HG03469 (cell line): ENCODE measurements around the gene KCNA4.
"Not testable (repeated sequence)": the region's sequence is repeated elsewhere in the genome, so short reads cannot be mapped to it uniquely, and the experiment has no call there.

ENCODE experiments used
- ATAC-seq: cut with Tn5 transposase; IDR thresholded peaks from one replicate; pipeline ENCODE4 v1.9.1; 2021; ENCODE audit warnings: mild to moderate bottlenecking, moderate library complexity, moderate number of reproducible peaks; ENCODE audit not compliant: unreplicated experiment

Gene KCNA4

DNA sequence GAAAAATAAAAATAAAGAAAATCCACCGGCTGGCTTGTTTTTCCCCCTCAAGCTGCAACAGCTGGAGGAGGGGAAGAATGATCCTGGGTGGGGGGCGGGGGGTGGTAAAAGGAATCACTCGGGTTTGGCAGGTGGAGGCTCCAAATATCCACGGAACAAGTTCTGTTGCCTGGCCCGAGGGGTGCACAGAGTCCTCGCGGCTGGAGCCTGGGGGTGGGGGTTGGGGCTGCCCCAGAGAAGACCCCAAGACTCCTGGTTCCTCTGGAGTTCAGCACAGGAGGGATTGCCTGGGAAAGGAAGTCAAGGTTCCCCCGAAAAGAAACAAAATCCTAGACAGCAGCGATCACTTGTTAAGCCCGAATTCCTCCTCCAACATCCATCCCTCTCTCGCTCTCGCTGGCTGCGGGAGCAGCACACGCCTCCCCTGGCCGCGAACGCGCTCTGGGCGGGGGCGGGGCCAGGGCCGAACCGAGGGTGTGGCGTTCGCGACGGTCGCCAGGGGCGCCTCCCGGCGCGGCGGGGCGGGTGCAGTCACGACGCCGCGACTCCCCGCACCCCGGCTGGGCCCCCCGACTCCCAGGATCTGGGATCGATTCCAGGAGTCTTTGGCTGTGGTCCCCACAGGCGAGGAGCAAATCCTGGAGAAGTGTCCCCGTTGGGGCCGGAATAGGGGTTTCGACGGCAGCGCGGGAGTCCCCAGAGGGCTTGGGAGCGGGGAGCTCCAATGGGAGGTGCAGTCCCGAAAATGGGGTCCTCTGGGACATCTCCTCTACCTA, at the start of gene KCNA4:
KCNA4 (minus strand) TSS at position 443 of the 776 bp plus-strand sequence. CDS start 4,352 bp downstream, outside the sequence.
- ATAC-seq = no peak

DNA sequence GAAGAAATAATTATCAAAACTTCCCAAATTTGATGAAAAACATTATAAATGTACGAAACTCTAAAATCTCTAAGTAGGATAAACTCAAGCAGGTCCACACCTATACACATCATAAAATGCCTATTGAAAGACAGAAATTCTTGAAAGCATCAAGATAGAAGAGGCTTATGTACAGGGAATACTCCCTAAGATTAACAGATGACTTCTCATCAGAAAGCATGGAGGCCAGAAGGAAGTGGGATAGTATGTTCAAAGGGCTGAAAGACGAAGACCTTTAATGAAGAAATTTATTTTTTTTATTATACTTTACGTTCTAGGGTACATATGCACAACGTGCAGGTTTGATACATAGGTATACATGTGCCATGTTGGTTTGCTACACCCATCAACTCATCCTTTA, 45.3 kb upstream of the KCNA4 start:
- ATAC-seq = no peak

DNA sequence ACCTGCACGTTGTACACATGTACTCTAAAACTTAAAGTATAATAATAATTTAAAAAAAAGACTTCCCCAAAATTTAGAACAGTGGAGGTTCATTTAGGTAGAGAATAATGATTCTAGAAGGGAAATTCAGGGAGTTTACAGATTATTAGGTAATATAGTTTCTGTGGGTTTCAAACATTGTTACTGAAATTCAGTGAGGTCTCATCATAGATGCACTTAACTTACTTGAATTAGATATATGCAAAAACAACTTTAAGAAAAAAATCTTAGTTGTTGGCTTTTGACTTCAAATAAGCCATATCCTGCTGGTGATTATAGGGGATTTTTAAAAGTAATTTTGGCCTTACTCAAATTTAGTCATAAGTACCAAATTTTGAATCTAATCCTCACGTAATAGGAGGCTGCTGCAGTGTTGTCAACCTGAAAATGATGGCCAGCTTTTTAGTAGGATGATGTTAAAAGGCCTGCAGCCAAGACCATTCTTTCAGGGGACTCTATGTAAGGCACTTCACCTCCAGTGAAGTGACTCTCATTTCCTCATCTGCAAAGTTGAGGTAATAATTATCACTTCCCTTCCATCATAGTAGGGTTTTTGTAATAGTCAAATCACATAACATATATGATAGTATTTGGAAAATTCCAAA, 42.5 kb upstream of the KCNA4 start:
- no peak for ATAC-seq

DNA sequence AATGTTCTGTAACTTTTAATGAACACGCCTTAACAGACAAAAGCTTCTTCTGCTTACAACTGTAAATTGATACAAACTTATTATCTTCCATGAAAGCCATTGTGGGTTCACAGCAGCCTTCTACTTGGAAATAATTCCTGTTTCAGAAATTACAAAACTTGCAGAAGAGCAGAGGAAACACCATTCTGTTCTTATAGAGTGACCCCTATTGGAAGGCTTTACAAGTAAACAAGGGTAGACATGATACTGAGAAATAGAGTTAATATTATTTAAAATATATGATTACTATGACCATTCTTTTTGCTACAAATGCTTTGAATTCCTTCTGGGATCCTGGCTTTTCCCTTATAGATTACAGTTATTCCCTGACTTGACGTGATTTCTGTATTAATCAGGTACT, 32.4 kb upstream of the KCNA4 start:
- ATAC-seq = no peak

DNA sequence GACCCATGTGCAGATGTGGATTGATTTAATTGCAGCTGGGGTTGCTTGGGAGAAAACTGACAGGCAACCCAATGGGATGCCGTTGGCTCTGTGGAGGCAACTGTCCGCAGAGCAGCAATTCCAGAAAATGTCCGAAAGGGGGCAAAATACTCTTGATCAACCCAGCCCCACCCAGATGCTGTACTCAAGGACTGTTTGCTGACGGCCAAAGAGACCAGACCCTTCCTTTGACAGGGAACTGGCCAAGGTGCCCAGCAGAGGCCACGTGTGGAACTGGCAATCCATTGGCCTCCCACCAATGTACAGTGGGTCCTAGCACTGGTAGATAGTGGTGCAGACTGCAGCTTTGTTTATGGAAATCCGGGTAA, 29.7 kb upstream of the KCNA4 start:
- ATAC-seq = no peak

DNA sequence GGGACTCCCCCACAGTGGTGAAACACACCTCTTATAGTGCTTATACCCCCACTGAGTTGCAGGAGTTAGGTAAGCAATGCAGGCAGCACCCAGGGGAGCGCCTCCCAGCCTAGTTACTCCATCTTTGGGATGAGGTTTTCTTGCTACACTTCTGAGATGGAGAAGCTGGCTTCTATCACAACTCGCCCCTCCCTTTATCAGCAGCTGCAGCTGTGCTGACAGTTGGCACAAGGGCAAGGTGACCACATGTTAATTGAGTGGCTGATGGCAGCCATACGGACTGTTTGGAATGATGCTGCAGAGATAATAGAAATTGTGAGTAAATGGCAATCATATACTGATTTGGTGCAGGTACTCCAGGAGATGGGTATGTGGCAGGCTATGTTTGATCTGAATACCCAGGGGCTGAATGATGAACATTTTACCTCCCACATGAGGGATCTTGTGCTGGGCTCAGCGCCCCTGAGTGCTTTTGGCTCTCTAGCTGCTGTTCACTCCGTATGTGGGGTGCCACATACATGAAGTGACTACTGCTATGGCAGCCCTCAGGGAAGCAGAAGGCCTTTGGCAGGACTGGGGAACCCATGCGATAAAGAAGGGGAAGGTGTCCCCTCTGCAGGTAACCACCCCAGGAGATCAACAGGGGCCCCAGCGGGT, 29.2 kb upstream of the KCNA4 start:
- no peak for ATAC-seq

DNA sequence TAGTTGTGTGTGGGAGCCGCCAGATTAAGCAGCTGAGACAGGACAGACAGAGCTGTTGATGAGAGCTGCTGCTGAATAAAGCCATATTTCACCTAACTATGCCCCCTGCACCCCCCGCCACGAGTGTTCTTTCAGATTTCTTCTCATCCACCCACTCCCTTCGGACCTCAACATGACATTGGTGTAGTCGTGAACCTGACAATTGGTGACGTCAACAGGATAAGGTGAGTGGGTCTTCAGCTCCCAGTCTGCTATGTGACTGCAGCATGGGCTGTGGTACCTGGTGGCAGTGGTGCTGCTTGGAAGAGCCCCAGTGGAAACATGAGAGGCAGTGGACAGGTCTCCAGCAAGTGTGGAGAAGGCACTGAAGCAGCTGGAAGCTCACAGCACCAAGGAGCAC, 28.3 kb upstream of the KCNA4 start:
- ATAC-seq = no peak

DNA sequence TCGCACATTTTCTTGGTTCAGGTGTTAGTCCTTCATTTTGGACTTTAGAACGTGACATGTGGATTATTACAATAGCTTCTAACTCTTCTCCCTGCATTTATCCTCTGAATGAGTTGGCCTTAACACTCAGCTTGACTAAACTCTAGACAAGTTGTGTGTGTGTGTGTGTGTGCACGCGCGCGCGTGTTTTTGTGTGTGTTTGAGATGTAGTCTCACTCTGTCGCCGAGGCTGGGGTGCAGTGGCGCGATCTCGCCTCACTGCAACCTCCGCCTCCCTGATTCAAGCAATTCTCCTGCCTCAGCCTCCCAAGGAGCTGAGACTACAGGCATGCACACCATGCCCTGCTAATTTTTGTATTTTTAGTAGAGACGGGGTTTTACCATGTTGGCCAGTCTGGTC, 24.3 kb upstream of the KCNA4 start:
- no peak for ATAC-seq

DNA sequence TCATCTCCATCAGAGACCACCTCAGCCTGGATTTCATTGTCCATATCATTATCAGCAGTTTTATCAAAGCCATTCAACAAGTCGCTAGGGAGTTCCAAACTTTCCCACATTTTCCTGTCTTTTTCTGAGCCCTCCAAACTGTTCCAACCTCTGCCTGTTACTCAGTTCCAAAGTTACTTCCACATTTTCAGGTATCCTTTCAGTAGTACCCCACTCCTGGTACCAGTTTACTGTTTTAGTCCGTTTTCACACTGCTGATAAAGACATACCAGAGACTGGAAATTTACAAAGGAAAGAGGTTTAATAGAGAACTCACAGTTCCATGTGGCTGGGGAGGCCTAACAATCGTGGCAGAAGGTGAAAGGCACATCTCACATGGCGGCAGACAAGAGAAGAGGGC, 17.9 kb upstream of the KCNA4 start:
- ATAC-seq = not testable (repeated sequence)

DNA sequence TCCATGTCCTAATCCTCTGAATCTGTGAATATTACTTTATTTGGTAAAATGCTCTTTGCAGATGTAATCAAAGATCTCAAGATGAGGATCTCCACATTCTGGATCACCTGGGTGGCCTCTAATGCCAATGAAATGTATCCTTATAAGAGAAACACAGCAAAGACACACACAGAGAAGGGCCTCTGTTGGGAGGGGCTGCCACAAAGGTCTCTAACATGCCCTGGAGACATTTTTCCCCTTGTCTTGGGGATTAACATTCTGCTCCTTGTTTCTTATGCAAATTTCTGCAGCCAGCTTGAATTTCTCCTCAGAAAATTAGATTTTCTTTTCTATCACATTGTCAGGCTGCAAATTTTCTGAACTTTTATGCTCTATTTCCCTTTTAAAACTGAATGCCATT, 17.3 kb upstream of the KCNA4 start:
- not testable (repeated sequence) for ATAC-seq

DNA sequence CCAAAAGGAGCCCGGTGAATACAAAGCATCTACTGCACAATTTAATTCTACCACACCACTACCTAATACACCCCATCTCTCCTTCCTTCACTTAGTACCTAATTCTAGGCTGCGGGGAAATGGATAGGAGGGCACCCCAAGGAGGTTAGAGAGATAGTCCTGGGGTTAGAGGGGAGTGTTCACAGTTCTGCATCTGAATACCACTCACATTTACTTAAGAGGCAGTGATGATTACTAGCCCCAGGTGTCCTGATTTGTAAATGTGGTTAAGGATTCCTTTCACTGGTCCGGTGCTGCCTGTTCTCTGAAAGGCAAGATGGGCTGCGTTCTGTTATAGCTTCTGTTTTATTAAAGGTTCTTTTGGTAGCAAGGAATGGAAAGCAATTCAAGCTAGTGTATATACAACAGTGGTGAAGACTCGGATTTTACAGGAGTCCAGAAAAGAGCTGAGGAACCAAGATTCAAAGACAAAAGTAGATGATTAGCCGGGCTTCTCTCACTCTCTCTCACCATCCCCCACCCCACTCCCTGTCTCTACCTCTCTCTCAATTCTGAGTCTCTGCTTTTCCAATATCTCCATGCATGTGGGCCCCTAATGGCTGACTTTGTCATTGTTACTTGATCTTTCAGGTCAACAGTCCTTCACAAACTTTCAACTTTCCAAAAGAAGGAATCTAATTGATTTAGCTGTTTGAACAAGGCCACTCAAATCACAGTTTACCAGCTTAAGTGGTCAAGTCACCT, 8.7 kb upstream of the KCNA4 start:
- no peak for ATAC-seq

DNA sequence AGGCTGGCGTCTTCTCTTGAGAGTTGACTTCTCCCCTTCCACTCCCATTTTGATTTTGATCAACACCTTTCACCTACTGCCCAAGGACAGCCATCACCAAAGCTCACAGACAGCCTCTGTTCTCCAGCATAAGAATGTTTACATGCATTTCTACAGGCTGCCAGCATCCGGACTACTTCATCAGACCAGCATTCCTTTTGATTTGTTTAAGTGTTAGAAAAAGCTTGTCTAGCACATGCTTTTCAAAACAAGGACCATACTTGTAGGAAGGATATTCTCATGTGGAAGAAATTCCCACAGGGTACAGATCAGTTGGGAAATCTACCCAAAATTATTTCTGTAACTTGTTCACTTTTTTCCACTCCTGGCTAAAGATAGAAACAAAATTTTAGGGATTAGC, 6.2 kb upstream of the KCNA4 start:
- ATAC-seq = no peak

DNA sequence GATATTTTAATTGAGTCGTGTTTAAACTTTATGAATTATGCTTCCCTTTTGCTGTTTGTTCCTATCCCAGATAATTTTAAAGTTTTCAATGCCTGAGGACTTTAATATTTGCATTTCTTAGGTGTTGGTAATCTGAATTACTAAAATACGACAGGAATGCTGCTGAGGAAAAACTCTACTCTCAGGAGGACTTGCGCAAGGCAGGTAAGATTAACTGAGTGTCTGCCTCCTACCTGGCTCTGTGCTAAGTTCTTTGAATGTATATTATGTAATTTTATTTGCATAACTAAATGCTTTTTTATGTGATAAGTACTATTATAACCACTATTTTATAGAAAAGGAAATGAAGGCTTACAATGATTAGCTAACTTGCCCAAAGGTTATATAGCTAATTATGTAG, 2.7 kb upstream of the KCNA4 start:
- no peak for ATAC-seq

DNA sequence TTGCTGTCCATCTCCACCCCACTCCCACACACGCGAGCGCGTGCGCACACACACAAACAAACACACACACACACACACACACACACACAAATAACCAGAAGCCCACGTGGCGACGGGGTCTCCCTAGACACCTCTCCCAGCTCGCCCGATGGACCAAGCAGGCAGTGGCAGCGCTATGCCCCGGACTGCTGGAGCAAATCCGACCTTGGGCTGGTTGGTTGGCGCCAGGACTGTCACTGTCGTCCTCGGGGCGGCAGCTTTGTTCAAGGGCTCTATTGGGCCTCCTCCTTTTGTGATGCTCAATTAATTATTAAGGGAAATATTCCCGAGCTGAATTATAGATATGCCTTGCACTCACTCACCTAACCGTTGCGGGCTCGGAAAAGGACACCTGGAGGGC, 1.7 kb upstream of the KCNA4 start:
- ATAC-seq = no peak

DNA sequence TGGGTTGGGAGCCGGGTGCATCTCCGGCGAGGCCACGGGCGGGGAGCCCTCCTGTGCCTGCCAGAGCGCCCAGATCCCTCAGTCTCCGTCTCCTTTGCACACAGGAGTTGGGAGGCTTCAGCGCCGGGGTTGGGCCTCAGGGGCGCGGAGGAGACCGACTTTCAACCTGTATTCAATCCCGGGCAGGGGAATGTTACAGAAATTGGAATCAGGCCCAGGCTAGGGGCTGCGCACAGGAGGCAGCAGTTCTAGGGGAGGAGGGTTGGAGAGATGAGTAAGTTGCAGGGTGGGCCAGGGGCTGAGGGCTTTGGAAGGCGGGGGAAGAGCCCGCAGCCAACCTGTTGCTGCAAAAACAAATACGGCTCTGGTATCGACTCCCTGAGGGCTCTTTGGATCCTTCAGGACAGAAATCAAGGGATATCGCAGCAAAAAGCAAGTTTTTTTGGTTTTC, 640 bp upstream of the KCNA4 start:
- ATAC-seq = no peak

DNA sequence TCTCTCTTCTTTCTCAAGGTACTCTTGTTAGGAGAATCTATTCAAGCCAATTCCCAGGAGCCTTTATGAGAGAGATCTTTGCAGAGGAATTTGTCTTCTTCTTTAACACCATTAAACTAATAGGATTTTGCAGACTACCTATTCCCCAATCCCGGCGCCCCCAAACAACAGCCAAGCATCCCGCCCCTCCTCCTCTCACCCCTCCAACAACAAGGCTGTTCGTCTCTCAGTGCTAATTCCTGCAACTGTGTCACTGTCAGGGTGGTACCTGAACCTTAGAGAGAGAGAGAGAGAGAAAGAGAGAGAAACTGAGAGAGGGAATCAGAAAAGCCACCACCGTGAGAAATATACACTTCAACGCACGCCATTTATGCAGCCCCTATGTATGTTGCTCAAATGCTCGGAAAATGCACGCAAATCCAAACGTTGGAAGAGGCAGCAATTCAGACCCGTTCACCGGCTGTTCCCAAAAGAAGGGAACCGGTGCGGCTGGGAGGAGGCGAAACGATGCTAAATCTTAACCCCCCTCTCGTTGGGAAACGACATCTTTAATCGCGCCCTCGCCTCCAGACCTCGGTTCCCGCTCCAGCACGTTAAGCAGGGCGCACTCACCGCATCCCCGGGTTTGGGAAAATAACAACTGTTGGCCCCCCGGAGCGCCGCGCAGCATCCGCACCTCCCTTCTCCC, 961 bp downstream of the KCNA4 start:
- no peak for ATAC-seq

DNA sequence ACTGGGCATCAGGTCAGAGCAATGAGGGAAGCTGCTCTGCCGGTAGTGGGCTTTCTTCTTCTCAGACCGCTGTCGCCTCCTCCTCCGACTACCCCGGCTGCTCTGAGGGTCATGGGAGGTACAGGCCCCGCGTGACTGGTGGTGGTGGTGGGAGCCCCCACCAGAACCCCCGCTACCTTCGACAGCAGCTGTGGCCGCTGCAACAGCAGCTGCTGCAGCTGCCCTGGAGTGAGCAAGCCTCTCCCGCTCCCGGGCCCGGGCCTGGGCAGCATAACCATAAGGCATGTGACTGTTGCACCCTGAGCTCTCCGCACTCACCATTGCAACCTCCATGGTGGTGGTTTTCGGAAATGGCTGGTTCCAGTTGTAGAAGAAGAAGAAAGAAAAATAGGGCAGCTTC, 4.5 kb downstream of the KCNA4 start:
- no peak for ATAC-seq

DNA sequence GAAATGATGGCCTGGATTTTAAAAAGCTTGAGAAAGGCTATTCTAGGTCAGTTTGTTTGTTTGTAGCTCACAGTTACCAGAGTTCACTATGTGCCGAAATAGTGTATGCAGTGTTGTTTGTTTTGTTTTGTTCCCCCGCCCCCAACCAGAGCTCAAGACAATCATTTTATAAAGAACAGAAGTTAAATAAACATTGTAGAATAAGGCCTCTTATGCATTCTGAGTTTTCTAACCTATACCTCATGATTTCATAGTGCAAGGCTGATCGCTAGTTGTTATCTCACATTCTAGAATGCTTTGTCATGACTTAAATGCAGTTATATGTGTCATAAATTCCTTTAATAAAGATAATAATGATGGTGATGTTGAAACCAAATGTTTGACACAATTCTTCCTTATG, 7.8 kb downstream of the KCNA4 start:
- ATAC-seq = no peak

DNA sequence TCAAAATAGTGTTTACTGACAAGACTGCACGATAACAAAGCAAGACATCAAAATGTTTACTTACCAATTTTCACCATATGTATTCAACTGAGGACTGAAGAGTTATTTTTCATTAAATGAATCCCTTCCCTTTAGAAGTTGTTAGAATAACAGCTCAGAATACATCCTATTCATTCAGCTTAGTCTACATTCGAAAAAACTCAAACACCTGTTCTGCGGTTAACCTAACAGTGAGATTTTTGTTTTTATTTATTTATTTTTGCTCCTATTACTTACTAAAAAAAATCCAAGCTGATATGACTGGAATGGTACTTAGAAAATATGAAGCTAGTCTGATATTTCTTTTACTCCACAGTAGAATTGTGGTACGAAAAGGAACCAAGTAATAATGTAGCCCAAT, 10.0 kb downstream of the KCNA4 start:
- no peak for ATAC-seq

DNA sequence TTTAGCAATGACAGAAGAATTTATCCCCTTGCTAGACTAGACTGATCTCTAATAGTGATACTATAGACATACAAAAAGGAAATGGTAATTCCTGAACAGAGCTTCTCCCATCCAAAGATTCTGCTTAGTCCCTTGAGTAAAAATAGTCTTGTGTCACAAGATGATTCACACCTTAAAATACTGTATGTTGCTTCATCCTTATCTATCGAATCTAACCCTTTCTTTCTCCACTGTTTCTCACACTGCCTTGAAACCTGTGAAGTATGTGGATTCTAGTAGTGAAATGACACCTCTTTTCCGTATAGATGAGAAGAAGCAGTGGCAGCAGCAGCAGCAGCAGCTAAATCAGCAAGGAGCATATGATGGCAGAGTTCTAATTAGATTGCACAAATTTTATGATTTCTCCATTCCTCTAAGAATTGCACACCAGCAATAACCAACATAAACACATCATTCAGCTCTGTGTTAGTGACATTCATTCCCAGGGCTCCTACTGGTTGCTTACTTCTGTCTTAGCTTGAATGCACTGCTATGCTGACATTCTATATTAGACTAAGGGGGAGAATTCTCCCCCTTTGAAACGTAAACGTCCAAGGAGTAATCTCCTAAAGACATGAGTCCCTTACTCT, 14.6 kb downstream of the KCNA4 start:
- ATAC-seq = no peak
